Stimulated activated CD4-positive, alpha-beta T cell treated with anti-CD3 and anti-CD28 coated beads, Interleukin-2, amount 100 ng/mL, for 4 hours (primary cell): ENCODE results near the gene KRTAP10-6.
"Not testable (repeated sequence)": the region's sequence is repeated elsewhere in the genome, so short reads cannot be mapped to it uniquely, and the experiment has no call there.

Source experiments
- DNase-seq: peaks from one replicate; pipeline ENCODE4 v3.0.0-alpha.2; 2020; ENCODE audit warnings: low read depth

The KRTAP10-6 gene, protein sequence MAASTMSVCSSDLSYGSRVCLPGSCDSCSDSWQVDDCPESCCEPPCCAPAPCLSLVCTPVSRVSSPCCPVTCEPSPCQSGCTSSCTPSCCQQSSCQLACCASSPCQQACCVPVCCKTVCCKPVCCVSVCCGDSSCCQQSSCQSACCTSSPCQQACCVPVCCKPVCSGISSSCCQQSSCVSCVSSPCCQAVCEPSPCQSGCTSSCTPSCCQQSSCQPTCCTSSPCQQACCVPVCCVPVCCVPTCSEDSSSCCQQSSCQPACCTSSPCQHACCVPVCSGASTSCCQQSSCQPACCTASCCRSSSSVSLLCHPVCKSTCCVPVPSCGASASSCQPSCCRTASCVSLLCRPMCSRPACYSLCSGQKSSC

DNA sequence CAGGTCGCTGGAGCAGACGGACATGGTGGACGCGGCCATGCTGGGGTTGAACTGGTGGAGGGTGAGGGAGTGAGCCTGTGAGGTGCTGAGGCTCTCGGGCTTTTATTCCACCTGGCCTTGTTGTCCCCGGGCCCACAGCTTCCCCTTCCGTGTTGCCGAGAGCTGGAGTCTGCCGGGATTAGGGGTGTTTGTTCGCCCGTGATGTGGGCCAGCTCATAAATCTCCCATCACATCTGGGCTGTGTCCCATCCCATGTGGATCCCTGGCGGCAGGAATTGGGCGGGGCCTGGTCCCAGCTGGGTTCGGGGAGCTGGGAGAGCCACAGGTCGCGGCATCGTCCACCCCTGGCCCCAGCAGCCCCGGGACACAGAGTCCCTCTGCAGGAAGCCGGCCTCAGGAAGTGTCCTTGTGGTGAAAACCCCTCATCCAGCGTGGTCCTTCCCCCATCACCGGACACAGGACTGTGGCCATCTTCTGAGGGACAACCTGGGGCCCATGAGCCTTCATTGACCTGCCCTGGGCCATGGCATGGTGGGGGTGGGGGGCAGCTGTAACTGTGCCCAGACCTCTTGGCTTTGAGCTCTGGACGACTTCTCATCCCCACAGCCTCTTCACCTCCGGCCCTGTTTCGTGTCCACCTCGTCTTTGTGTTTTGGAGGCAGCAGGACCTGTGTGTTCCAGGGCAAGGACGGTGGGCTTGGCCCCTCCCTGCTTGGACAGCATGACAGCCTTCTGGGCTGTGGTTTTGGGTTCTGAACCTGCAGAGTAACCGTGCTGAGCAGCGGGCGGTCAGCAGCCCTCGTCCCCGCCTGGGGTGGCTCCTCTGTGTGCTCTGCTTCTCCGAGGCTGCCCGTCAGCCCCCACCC is at the start of gene KRTAP10-6:
TSS of gene KRTAP10-6 (minus strand) at position 60 of the 866 bp plus-strand sequence. CDS start at position 39, 21 bp downstream.
- no peak for DNase-seq

DNA sequence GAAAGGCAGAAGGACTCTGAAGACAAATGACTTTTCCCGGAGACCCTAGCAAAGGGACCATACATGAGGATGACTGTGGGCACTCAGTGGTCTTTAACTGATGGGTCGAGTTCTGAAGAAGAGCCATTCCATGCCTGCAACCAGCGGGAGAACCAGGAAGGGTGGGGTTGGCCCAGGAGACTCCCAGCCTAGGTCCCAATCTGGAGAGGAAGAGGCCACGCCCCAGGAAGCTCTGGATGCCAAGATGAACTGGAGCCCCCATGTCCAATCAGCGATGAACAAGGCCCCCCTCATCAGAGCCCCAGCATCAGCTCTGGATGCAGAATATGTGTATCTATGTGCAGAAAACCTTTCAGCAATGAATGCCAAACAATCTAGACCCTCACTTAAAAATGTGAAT is 48.5 kb upstream of the KRTAP10-6 start:
- no peak for DNase-seq

DNA sequence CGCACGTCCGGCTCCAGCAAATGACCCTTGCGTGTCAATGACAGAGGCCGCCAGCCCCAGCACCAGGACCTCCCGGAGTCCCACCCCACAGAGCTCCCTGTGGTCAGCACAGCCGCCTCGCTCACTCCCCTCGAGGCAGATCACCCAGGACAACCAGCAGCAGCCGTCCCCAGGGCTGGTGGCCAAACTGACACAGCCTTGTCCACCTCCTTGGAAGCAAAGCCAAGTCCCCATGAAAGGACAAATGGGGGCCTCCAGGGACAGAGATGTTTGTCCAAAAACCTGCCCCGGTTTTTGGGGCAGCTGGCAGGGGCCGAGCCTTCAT is 47.0 kb upstream of the KRTAP10-6 start:
- no peak for DNase-seq

DNA sequence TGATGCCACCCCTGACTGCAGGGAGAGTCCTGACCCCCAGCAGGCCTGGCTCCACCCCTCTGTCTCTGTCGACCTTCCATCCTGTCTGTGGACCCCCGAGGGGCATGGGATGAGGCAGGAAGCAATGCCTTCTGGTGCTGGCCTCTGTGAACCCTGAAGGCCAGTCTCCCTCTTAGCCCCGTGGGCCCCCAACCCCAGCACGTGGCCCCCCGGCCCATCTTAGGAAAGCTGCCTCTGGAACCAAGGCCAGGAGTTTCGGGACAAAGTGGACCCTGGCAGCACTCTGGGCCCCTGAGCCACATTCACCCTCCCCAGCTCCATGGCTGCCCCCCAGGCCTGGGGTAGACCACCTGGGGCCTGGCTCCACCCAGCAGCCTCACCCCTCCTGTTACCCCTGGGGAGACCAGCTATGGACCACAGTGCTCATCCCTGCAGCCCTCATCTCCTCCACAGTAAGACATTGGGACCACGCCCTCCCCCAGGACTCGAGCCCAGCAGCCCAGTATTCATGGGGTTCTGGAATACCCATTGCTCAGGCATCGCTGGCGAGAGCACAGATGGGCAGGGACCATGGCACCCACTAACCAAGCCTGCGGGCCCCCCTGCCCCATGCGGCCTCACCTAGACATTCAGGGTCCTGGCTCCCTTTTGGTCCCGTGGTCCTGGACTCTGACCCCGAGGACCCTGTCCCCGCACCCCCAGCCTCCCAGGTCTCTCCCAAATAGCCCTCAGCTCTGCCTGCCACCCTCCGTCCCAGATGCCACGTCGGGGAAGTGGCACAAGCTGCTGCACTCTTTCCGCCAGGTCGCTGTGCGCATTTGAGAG is 46.4 kb upstream of the KRTAP10-6 start:
- DNase-seq: not testable (repeated sequence)

DNA sequence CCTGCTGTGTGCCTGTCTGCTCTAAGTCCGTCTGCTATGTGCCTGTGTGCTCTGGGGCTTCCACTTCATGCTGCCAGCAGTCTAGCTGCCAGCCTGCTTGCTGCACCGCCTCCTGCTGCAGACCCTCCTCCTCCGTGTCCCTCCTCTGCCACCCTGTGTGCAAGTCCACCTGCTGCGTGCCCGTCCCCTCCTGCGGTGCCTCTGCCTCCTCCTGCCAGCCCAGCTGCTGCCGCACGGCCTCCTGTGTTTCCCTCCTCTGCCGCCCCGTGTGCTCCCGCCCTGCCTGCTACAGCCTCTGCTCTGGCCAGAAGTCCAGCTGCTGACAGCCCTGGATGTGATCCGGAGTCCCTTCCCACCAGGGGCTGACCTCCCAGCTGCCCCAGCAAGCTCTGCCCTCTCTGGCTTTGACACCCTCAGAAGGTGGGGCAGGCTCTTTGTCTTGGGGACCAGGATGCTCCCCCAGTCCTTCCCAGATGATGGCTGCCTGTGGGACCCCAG is 45.6 kb upstream of the KRTAP10-6 start:
- DNase-seq: not testable (repeated sequence)

DNA sequence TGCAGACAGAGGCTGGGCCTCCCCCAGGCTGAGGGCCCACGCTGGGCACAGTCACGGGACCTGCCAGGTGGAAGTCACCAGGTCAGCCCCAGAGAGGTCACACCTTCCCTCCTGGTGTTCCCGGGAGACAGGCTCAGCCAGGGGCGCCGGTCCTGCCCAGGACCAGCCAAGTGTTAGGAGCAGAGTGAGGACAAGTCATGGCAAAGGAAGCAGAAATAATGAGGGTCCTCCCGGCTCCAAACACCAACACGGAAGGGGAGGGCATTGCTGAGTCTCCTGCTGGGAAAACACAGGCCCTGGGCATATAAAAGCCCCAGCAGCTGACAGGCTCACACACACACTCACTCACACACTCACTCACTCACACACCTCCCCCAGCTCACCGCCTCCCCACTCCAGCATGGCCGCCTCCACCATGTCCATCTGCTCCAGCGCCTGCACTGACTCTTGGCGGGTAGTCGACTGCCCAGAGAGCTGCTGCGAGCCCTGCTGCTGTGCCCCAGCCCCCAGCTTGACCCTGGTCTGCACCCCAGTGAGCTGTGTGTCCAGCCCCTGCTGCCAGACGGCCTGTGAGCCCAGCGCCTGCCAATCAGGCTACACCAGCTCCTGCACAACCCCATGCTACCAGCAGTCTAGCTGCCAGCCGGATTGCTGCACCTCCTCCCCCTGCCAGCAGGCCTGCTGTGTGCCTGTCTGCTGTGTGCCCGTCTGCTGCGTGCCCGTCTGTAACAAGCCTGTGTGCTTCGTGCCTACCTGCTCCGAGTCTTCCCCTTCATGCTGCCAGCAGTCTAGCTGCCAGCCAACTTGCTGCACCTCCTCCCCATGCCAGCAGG is 44.9 kb upstream of the KRTAP10-6 start, which contains the start of gene KRTAP10-10:
TSS of gene KRTAP10-10 (plus strand) at position 339 of the 833 bp plus-strand sequence. CDS start at position 401, 62 bp downstream.
- no peak for DNase-seq

DNA sequence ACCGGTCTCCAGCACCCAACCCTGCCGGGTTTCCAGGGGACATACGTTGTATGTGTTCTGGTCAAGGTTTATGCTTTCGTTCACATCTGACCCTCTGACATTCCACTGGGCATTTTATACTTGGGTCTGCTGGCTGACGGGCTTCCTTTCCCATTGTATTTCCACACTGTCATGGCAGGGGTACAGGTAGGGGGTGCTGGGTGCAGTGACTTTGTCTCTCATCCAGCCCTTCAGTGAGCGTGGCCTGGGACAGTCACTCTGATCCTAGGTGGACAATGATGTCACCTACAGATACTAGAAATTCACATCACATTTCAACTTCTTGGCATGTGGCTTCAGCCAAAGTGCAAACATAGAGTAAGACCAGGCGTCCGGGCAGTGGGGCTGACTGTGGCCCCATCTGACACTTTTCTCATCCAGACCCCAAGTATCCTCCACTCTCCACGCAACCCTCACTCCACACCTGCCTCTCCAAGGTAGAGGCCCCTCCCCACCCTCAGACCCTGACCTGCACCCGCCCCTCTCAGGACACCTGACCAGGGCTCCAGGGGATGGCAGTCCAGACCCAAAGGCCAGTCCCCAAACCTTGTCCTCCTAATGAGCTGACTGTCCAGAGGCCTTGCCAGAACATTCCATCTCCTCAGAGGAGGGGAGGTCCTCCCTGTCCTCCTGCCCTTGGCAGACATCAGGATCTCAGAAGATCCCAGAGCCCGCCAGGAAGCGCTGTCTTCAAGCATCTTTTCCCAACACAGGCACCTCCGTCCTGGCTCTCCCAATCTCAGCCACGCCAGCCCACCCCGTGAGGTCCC is 44.1 kb upstream of the KRTAP10-6 start:
- no peak for DNase-seq

DNA sequence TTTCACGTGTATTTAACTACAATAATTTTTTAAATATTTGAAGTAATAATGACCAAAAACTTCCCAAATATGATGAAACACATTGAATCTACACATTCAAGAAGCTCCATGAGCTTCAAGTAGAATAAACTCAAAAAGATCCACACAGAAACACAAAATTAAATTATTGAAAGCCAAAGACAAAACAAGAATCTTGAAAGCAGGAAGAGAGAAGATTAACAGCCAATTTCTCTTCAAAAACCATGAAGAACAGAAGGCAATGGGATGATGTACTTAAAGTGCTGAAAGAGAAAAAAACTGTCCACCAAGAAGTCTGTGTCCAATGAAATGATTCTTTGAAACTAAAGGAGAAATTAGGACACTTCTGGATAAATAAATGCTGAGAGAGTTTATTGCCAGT is 39.8 kb upstream of the KRTAP10-6 start:
- no peak for DNase-seq

DNA sequence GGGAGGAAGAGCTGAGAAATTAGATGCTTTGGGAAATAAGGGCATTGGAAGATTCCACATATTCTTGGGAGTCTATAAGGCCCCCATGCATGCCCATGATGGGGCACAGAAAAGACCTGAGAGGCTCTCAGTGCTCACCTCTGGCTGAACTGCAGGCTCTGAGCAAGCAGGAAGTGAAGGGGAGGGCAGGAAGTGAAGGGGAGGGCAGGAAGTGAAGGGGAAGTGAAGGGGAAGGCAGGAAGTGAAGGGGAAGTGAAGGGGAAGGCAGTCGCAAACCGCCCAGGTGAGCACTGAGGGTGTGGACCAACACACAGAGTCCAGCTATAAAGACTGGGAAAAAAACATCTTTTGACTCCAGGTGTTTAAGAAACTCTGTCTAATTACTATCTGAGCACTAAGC is 38.1 kb upstream of the KRTAP10-6 start:
- no peak for DNase-seq

DNA sequence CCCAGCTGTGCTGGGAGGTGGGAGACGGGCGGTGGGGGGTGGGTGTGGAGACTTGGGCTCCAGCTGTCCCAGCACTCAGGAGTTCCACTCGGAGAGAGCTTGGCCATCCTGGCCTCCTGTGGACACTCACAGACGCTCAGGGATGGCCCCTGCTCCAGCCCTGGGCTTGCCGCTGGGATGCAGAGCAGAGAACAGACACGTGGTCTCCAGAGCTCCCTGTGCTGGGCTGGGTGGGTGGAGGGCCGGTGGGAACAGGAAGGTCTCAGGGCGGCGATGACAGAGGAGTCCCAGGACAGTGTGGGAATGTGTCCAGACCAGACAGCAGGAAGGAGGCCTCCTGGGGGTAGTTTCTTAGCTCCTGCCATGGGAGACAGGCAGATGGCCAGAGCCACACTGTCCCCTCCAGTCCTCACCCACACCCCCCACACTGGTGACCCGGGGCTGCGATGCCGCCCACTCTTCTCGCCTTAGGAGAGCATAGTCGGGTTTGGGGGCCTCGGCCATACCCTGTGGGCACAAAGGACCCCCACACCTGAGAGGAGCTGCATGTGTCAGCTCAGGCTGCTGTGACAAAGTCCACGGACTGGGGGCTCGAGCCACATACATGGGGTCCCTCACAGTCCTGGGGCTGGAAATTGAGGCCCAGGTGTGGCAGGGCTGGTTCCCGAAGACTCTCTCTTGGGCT is 36.5 kb upstream of the KRTAP10-6 start:
- DNase-seq: no peak

DNA sequence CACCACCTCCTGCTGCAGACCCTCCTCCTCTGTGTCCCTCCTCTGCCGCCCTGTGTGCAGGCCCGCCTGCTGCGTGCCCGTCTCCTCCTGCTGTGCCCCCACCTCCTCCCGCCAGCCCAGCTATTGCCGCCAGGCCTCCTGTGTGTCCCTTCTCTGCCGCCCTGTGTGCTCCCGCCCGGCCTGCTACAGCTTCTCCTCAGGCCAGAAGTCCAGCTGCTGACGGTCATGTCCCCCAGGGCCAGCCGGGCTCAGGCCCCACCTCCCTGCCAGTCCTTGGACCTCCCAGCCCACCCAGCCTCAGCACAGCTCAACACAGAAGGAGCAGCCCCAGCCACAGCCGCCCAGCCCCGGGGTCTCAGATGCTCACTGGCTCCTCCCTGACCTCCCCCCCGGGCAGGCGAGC is 35.5 kb upstream of the KRTAP10-6 start:
- not testable (repeated sequence) for DNase-seq

DNA sequence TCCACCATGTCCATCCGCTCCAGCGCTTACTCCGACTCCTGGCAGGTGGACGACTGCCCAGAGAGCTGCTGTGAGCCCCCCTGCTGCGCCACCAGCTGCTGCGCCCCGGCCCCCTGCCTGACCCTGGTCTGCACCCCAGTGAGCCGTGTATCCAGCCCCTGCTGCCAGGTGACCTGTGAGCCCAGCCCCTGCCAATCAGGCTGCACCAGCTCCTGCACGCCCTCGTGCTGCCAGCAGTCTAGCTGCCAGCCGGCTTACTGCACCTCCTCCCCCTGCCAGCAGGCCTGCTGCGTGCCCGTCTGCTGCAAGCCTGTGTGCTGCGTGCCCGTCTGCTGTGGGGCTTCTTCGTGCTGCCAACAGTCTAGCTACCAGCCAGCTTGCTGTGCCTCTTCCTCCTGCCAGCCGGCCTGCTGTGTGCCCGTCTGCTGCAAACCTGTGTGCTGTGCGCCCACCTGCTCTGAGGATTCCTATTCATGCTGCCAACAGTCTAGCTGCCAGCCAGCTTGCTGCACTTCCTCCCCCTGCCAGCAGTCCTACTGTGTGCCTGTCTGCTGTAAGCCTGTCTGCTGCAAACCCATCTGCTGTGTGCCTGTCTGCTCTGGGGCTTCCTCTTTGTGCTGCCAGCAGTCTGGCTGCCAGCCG is 35.0 kb upstream of the KRTAP10-6 start:
- DNase-seq: not testable (repeated sequence)

DNA sequence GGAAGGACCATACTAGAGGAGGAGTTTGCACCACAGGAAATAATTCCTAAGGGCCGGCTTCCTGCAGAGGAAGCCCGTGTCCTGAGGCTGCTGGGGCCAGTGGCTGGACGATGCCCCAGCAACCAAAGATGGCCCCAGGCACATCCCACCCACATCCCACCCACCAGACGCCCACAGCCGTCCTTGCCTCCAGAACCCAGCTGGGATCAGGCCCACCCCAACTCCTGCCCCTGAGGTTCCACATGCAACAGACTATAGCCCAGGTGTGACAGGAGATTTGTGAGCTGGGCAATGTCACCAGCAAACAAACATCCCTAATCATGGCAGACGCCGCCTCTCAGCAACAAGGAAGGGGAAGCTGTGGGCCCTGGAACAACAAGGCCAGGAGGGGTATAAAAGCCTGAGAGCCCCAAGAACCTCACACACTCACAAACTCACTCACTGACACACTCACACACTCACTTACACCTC is 34.4 kb upstream of the KRTAP10-6 start, which contains the start of gene KRTAP10-9:
TSS of gene KRTAP10-9 (plus strand) at position 421 of the 471 bp plus-strand sequence. CDS start 79 bp downstream, outside the sequence.
- DNase-seq: no peak

DNA sequence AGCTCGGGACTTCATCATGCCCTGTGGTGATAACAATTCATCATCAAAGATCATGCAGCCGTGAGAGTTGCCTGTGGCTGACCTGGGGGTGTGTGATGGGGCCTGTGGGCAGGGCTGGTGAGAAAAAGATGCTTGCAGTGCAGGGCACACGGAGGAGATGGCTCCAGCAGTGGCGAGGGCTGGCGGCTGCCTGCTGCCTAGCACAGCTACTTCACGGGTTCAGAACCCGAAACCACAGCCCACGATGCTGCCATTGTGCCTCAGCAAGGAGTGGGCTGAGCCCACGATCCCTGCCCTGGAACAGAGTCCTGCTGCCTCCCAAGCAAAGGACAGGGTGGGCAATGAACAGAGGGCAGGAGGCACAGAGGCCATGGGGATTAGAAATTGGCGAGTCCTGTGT is 34.0 kb upstream of the KRTAP10-6 start:
- no peak for DNase-seq

DNA sequence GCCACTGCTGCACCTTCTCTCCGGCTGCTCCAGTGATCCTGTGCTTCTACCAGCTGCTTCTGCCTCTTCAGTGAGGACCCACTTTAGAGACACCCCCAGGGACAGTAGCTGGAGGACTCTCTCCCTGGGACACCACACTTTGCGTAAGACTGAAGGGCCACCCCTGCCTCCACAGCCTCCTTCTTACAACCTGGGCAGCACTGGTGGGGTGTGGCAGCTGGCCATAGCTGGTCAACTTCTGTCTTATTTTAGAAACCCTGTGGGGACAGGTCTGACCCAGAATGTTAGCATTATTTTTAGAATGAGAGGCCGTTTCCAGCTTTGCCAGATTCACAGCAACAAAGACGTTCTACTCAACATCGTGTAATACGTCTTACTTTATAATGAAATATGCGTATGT is 33.5 kb upstream of the KRTAP10-6 start:
- no peak for DNase-seq

DNA sequence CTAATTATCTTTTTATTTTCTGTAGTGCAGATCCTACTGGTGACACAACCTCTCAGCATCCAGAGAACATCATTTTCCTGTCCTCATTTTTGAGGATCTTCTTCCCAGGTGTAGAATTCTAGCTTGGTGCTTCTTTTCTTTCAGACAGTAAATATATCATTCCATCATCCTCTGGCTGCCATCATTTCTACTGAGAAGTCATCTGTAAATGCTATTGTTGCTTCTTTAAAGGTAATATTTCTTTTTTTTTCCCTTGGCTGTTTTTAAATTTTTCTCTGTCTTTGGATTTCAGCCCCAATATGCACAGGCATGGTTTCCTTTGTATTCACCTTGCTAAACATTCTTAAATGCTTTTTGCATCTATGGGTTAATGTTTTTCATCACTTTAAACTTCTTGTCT is 31.3 kb upstream of the KRTAP10-6 start:
- no peak for DNase-seq

DNA sequence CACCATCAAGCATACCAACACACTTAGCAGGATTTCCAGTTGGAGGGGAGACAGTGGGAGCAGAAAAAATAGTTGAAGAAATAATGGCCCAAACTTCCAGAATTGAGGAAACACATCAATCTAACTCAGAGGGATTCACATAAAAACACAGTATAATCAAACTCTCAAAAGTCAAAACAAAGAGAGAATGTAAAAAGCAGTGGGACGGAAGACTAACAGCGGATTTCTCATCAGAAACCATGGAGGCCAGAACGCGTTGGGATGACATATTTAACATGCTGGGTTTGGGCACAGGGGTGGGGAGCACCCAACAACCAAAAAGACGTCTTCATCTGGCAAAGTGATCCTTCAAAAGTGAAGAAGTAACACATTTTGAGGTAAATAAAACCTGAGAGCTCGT is 27.6 kb upstream of the KRTAP10-6 start:
- DNase-seq: no peak

DNA sequence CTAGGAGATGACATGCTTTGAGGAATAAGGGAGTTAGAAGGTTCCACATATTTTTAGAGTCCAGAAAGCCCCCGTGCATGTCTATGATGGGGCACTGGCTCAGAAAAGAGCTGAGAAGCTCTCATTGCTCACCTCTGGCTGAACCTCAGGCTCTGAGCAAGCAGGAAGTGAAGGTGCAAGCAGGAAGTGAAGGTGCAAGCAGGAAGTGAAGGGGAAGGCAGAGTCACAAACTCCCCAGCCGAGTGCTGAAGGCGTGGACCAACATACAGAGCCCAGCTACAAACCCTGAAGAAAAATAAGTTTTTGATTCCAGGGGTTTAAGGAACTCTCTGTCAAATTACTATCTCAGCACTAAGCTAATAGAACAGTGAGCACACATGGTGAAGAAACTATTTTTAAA is 26.6 kb upstream of the KRTAP10-6 start:
- peak; percentile 51 for DNase-seq

DNA sequence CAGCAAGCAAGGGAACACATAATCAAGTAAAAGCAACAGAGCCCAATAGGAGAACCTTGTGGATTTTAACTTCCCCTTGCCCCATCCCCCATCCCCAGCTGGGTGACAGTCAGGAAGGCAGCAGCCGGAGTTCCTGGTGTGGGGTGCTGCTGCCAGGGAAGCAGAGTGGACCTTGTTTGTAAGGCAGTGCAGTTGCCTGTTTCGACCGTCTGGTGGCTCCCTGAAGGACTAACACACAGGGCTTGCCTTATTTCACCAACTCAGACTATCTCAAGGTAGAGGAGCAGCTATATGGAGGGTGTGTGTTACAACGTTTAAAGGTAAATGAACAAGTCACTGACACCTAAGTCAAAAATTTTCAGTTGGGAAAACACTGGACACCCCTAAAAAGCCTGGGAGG is 26.2 kb upstream of the KRTAP10-6 start:
- DNase-seq: no peak
